Ishikawa (cell line): ENCODE data around the gene ZNF836.

Experiments used
- CEBPB ChIP-seq: IDR thresholded peaks from 2 replicates; pipeline ENCODE4 v1.6.1; 2012
- CREB1 ChIP-seq: IDR thresholded peaks from 2 replicates; pipeline ENCODE4 v1.6.1; 2012; ENCODE audit warnings: low read depth
- EGR1 ChIP-seq: IDR thresholded peaks from 2 replicates; pipeline ENCODE4 v1.6.1; 2012
- EP300 ChIP-seq: IDR thresholded peaks from 2 replicates; pipeline ENCODE4 v1.6.1; 2012; ENCODE audit warnings: borderline replicate concordance
- FOXM1 ChIP-seq: IDR thresholded peaks from 2 replicates; pipeline ENCODE4 v1.6.1; 2012; ENCODE audit warnings: low read depth, borderline replicate concordance
- MAX ChIP-seq: IDR thresholded peaks from 2 replicates; pipeline ENCODE4 v1.6.1; 2012
- NFIC ChIP-seq: IDR thresholded peaks from 2 replicates; pipeline ENCODE4 v1.6.1; 2012
- RAD21 ChIP-seq: IDR thresholded peaks from 2 replicates; pipeline ENCODE4 v1.6.1; 2012; ENCODE audit warnings: low read depth
- TAF1 ChIP-seq: IDR thresholded peaks from 2 replicates; pipeline ENCODE4 v1.6.1; 2012; ENCODE audit warnings: low read depth, mild to moderate bottlenecking
- TCF12 ChIP-seq: IDR thresholded peaks from 2 replicates; pipeline ENCODE4 v1.6.1; 2012; ENCODE audit warnings: low read depth
- TEAD4 ChIP-seq: IDR thresholded peaks from 2 replicates; pipeline ENCODE4 v1.6.1; 2012
- YY1 ChIP-seq: IDR thresholded peaks from 2 replicates; pipeline ENCODE4 v1.6.1; 2012; ENCODE audit warnings: low read depth
- ZBTB7A ChIP-seq: IDR thresholded peaks from 2 replicates; pipeline ENCODE4 v1.6.1; 2012; ENCODE audit warnings: low read depth
- TF ChIP-seq, protein P1 (sequence below): IDR thresholded peaks from 2 replicates; pipeline ENCODE4 v1.6.1; 2012
- TF ChIP-seq, protein P2 (sequence below): IDR thresholded peaks from 2 replicates; pipeline ENCODE4 v1.6.1; 2012; ENCODE audit warnings: low read depth, mild to moderate bottlenecking

ZNF836 gene

DNA sequence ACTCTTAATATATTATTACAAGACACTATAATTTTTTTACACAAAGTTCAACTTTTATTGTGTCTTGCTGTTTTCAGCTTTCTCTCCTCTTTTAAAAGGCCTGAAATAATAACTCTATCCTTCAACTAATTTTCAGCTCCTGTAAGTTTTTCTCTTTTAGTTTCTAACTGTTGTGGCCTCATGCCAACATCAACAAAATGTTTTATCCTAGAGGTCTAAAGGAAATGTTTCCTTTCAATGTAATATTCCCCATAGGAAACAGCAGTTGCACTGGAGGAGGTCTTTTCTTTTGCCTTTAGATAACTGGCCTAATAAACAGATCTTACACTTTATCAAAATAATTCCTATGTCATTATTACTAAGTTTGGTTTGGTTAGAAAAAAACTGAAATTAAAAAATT, 23.2 kb downstream of the ZNF836 start:
- TF ChIP-seq CEBPB: no peak
- no peak for TF ChIP-seq EP300
- TF ChIP-seq, protein P1, sequence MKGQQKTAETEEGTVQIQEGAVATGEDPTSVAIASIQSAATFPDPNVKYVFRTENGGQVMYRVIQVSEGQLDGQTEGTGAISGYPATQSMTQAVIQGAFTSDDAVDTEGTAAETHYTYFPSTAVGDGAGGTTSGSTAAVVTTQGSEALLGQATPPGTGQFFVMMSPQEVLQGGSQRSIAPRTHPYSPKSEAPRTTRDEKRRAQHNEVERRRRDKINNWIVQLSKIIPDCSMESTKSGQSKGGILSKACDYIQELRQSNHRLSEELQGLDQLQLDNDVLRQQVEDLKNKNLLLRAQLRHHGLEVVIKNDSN: no peak
- TF ChIP-seq ZBTB7A: no peak
- TF ChIP-seq, protein P2, sequence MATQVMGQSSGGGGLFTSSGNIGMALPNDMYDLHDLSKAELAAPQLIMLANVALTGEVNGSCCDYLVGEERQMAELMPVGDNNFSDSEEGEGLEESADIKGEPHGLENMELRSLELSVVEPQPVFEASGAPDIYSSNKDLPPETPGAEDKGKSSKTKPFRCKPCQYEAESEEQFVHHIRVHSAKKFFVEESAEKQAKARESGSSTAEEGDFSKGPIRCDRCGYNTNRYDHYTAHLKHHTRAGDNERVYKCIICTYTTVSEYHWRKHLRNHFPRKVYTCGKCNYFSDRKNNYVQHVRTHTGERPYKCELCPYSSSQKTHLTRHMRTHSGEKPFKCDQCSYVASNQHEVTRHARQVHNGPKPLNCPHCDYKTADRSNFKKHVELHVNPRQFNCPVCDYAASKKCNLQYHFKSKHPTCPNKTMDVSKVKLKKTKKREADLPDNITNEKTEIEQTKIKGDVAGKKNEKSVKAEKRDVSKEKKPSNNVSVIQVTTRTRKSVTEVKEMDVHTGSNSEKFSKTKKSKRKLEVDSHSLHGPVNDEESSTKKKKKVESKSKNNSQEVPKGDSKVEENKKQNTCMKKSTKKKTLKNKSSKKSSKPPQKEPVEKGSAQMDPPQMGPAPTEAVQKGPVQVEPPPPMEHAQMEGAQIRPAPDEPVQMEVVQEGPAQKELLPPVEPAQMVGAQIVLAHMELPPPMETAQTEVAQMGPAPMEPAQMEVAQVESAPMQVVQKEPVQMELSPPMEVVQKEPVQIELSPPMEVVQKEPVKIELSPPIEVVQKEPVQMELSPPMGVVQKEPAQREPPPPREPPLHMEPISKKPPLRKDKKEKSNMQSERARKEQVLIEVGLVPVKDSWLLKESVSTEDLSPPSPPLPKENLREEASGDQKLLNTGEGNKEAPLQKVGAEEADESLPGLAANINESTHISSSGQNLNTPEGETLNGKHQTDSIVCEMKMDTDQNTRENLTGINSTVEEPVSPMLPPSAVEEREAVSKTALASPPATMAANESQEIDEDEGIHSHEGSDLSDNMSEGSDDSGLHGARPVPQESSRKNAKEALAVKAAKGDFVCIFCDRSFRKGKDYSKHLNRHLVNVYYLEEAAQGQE: no peak
- no peak for TF ChIP-seq CREB1
- no peak for TF ChIP-seq TCF12
- TF ChIP-seq EGR1: no peak
- TF ChIP-seq YY1: no peak
- TF ChIP-seq FOXM1: no peak
- TF ChIP-seq RAD21: no peak
- no peak for TF ChIP-seq TAF1
- TF ChIP-seq NFIC: no peak
- no peak for TF ChIP-seq MAX
- no peak for TF ChIP-seq TEAD4

DNA sequence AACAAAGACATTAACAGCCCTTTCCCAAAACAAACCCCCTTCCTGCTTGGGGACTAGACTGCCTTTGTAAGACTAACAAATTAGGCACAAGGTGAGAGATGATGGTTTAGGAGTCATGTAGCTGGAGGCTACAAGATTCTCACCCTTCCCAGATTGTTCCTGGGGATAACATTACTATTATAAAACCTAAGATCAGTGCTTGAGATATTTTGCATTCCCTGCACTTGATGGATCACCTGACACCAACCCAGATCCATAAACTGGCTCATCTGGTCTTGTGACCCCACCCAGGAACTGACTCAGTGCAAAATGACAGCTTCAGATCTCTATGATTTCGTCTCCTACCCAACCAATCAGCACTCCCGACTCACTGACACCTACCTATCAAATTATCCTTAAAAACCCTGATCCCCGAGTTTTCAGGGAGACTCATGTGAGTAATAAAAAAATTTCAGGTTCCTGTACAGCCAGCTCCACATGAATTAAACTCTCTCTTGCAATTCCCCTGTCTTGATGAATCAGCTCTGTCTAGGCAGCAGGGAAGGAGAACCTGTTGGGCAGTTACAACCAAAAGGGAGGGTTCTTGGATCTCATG, 29.3 kb downstream of the ZNF836 start:
- TF ChIP-seq, protein P1: no peak
- TF ChIP-seq TAF1 (no peak), TEAD4 (no peak), MAX (no peak), EGR1 (no peak), RAD21 (no peak)

- no peak for TF ChIP-seq YY1
- TF ChIP-seq ZBTB7A: no peak
- TF ChIP-seq TCF12: no peak
- TF ChIP-seq CEBPB: no peak
- no peak for TF ChIP-seq EP300
- TF ChIP-seq, protein P1: no peak
- TF ChIP-seq MAX: no peak
- TF ChIP-seq, protein P2: no peak
- TF ChIP-seq RAD21: no peak
- TF ChIP-seq EGR1: no peak
- TF ChIP-seq TAF1: no peak
- no peak for TF ChIP-seq FOXM1
- TF ChIP-seq NFIC: no peak
- TF ChIP-seq TEAD4: no peak
- no peak for TF ChIP-seq CREB1
Observed at GRCh38 chr19:52141203-52141602, 30.2 kb downstream of the ZNF836 start.

DNA sequence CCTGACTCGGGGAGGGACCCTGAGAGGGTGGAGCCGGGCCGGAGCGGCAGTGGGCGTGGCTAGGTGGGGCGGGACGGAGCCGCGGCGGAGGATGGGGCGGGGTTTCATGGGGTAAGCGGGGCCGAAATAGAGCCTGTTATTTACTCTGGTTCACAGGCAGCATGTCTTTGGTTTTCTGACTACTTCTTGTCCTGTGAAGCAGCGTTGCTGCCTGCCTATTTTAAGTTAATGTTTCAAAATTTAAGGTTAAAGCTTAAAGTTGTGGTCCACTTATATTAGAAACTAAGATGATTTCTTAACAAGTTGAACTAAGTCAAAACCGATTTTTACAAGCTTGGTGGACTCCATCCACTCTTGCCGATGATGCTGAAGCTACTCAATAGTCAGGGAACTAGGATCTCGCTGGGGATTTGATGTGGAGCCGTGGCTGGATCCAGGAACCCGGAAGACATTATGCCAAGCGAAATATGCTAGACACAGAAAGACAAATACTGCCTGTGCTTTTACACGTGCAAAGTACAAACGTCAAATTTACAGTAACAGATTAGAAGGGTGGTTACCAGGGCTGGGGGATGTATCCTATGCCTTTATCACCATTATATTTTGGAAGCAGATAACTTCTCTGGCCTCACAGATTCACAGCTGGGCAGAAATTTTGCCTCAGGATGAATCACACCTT, 31.2 kb downstream of the ZNF836 start:
- TF ChIP-seq YY1 (no peak), EGR1 (no peak), TAF1 (no peak), MAX (no peak), ZBTB7A (no peak), RAD21 (no peak), CREB1 (no peak), TCF12 (no peak), FOXM1 (no peak), EP300 (no peak), TEAD4 (no peak), NFIC (no peak), CEBPB (no peak)
- TF ChIP-seq, protein P1: no peak
- TF ChIP-seq, protein P2: no peak
